Fibroblast of the aortic adventitia (primary cell): ENCODE results near the gene HBG2. TPM values are rescaled to one million over a fixed set of nuclear protein-coding genes. Genes with fewer than 3 reads are reported as not detected.

Experiments used
- DNase-seq: peaks from one replicate; pipeline ENCODE4 v3.0.0-alpha.2; 2010; ENCODE audit warnings: low read depth
- H3K4me3 ChIP-seq: 2 replicates; pipeline ENCODE4 v1.5.1; 2011; ENCODE audit warnings: low read depth, mild to moderate bottlenecking, control low read depth, low read length, moderate library complexity
- CTCF ChIP-seq: IDR thresholded peaks from 2 replicates; pipeline ENCODE4 v1.5.1; 2011; ENCODE audit warnings: mild to moderate bottlenecking, low read length, control low read depth, inconsistent platforms; ENCODE audit not compliant: insufficient read depth
- total RNA-seq: library from RNA; depleted of rRNA; stranded (reverse); fragments of >200 nt; gene quantifications from 2 replicates; pipeline ENCODE4 v1.2.3, GENCODE V29; 2012; ENCODE audit warnings: low replicate concordance

Gene HBG2
- total RNA-seq, 1 donor: not detected

- no peak for TF ChIP-seq CTCF
- no peak for DNase-seq
- H3K4me3 ChIP-seq: no peak overlapping the region
Observed at GRCh38 chr11:5293028-5293427, 38.4 kb upstream of the HBG2 start.

- TF ChIP-seq CTCF: peak; percentile 68
- peak; percentile 57 for DNase-seq
- H3K4me3 ChIP-seq: no peak overlapping the region
Observed at GRCh38 chr11:5291207-5291838, 36.7 kb upstream of the HBG2 start.

- no peak for DNase-seq
- no peak for TF ChIP-seq CTCF
- no peak overlapping the region for H3K4me3 ChIP-seq
Observed at GRCh38 chr11:5290106-5290505, 35.5 kb upstream of the HBG2 start.

GRCh38 chr11:5289696-5290095 is 35.1 kb upstream of the HBG2 start:
- H3K4me3 ChIP-seq: no peak overlapping the region
- DNase-seq: no peak
- no peak for TF ChIP-seq CTCF

- no peak for TF ChIP-seq CTCF
- no peak overlapping the region for H3K4me3 ChIP-seq
- no peak for DNase-seq
Observed at GRCh38 chr11:5288906-5289550, 34.4 kb upstream of the HBG2 start.

- H3K4me3 ChIP-seq: no peak overlapping the region
- peak; percentile 43 for DNase-seq
- no peak for TF ChIP-seq CTCF
Observed at GRCh38 chr11:5288108-5288905, 33.7 kb upstream of the HBG2 start.
